A549 (cell line): ENCODE results near the gene PARP8. TPM values are rescaled to one million over a fixed set of nuclear protein-coding genes. Genes with fewer than 3 reads are reported as not detected.

Source experiments
- ATAC-seq, 2 experiments: fragments of 200-7000 bp in 1 of 2; fragments of >200 bp in 1 of 2; cut with Nextera tagmentation in 1 of 2; cut with Tn5 transposase in 1 of 2; 3 replicates each; pipeline versions ENCODE4 v1.8.0 to v1.9.1; 2018 to 2020; ENCODE audit warnings: mild to moderate bottlenecking in 1 of 2, moderate library complexity in 1 of 2
- CTCF ChIA-PET: fragments of 300-600 bp; sonication (Branson Sonifier 250); formaldehyde crosslinking; extraction: SDS; loops from one replicate; lab custom pipeline; 2021; ENCODE audit warnings: antibody characterized with exemption, inconsistent platforms; lab: Yijun Ruan, JAX
- POLR2A ChIA-PET: fragments of 350-600 bp; formaldehyde crosslinking; extraction: SDS; loops from one replicate; lab custom pipeline; 2021; ENCODE audit warnings: antibody characterized with exemption, inconsistent platforms; lab: Yijun Ruan, JAX
- DNase-seq, 2 experiments: peaks; one replicate each; pipeline versions ENCODE4 v3.0.0 to v3.0.0-alpha.2; 2011 to 2016; ENCODE audit warnings: low read depth in 1 of 2, low spot score in 1 of 2
- FAIRE-seq: peaks from 2 replicates; lab custom pipeline; 2011; peaks lifted over from hg19 to GRCh38; lab: Jason Lieb, UNC
- H3K27ac ChIP-seq, 2 experiments: fragments of >200 bp; sonication (Bioruptor Twin); formaldehyde crosslinking; 3 replicates each; pipeline ENCODE4 v1.5.1; 2016 to 2017
- H3K4me1 ChIP-seq: fragments of >200 bp; sonication (Bioruptor Twin); formaldehyde crosslinking; 3 replicates; pipeline ENCODE4 v1.6.1; 2016
- H3K4me2 ChIP-seq: fragments of >200 bp; sonication (Bioruptor Twin); formaldehyde crosslinking; 3 replicates; pipeline ENCODE4 v1.6.1; 2016
- H3K4me3 ChIP-seq: fragments of >200 bp; sonication (Bioruptor Twin); formaldehyde crosslinking; 3 replicates; pipeline ENCODE4 v1.5.1; 2016
- H3K9me3 ChIP-seq: fragments of >200 bp; sonication (Bioruptor Twin); formaldehyde crosslinking; 3 replicates; pipeline ENCODE4 v1.6.1; 2016
- BHLHE40 ChIP-seq: IDR thresholded peaks from 2 replicates; pipeline ENCODE4 v1.6.1; 2012; ENCODE audit warnings: low read depth, low read length, inconsistent platforms
- CHD4 ChIP-seq: fragments of 200-600 bp; sonication (generic); IDR thresholded peaks from 2 replicates; pipeline ENCODE4 v1.6.1; 2016; ENCODE audit warnings: antibody characterized with exemption, mild to moderate bottlenecking, borderline replicate concordance
- EHF ChIP-seq: fragments of 250-450 bp; sonication (Bioruptor Pico); IDR thresholded peaks from 2 replicates; pipeline ENCODE4 v1.5.0; 2020; ENCODE audit warnings: mild to moderate bottlenecking
- ESRRA ChIP-seq: fragments of 150-350 bp; IDR thresholded peaks from 2 replicates; pipeline ENCODE4 v1.6.1; 2014; ENCODE audit warnings: mild to moderate bottlenecking, low read length, borderline replicate concordance
- FOSL2 ChIP-seq, 2 experiments: fragments of 450-650 bp in 1 of 2; fragments of >200 bp in 1 of 2; sonication (Bioruptor Twin) in 1 of 2; formaldehyde crosslinking; IDR thresholded peaks; 2 replicates each; pipeline versions ENCODE4 v1.5.0 to v1.6.1; 2016 to 2020; ENCODE audit warnings: mild to moderate bottlenecking in 1 of 2, moderate library complexity in 1 of 2
- FOXS1 ChIP-seq: fragments of 250-450 bp; sonication (Bioruptor Pico); IDR thresholded peaks from 2 replicates; pipeline ENCODE4 v1.5.0; 2020; ENCODE audit warnings: mild to moderate bottlenecking, moderate library complexity
- HOXB13 ChIP-seq: fragments of 250-450 bp; sonication (Bioruptor Pico); IDR thresholded peaks from 2 replicates; pipeline ENCODE4 v1.5.0; 2020; ENCODE audit warnings: low read depth, mild to moderate bottlenecking, moderate library complexity
- JUN ChIP-seq, 2 experiments: fragments of >200 bp; sonication (Bioruptor Twin); formaldehyde crosslinking; IDR thresholded peaks; 2 replicates in 1 of 2; 3 replicates in 1 of 2; pipeline ENCODE4 v1.6.1; 2016 to 2017
- MAFK ChIP-seq: fragments of 450-650 bp; IDR thresholded peaks from 2 replicates; pipeline ENCODE4 v1.6.1; 2014; ENCODE audit not compliant: partially characterized antibody
- NFE2L2 ChIP-seq: fragments of 150-350 bp; conservative IDR thresholded peaks from 2 replicates; pipeline ENCODE4 v1.6.1; 2014; ENCODE audit warnings: low read length
- NPAS2 ChIP-seq: fragments of 250-450 bp; sonication (Bioruptor Pico); IDR thresholded peaks from 2 replicates; pipeline ENCODE4 v1.8.0; 2022; ENCODE audit warnings: mild to moderate bottlenecking, moderate library complexity, borderline replicate concordance
- NR3C1 ChIP-seq: fragments of >200 bp; sonication (Bioruptor Twin); formaldehyde crosslinking; IDR thresholded peaks from 3 replicates; pipeline ENCODE4 v1.6.1; 2017
- PHF8 ChIP-seq: fragments of 200-600 bp; sonication (generic); IDR thresholded peaks from 2 replicates; pipeline ENCODE4 v1.6.1; 2016; ENCODE audit warnings: low read depth, mild to moderate bottlenecking, antibody characterized with exemption, moderate library complexity, borderline replicate concordance
- RARB ChIP-seq: fragments of 250-450 bp; sonication (Bioruptor Pico); IDR thresholded peaks from 2 replicates; pipeline ENCODE4 v1.8.0; 2021; ENCODE audit warnings: mild to moderate bottlenecking, moderate library complexity
- SREBF2 ChIP-seq: fragments of 450-650 bp; IDR thresholded peaks from 2 replicates; pipeline ENCODE4 v1.6.1; 2014; ENCODE audit warnings: mild to moderate bottlenecking, moderate library complexity
- ZFP36 ChIP-seq: fragments of 450-650 bp; IDR thresholded peaks from 2 replicates; pipeline ENCODE4 v1.6.1; 2014; ENCODE audit warnings: borderline replicate concordance; ENCODE audit not compliant: partially characterized antibody
- WGBS: methylation state at CpG from one replicate; pipeline ENCODE4 v1.1.6; 2017; ENCODE audit errors: missing lambda C conversion rate; 5-methylcytosine and 5-hydroxymethylcytosine counted together
- polyA plus RNA-seq, 4 experiments: library from polyadenylated mRNA; depleted of rRNA in 3 of 4; stranded (reverse); fragments of >200 nt; fragmentation: RNase III in 1 of 4; extraction: RNeasy Plus Mini Kit Qiagen cat#74134 plus additional on column Dnase treatment in 1 of 4; gene quantifications; 2 replicates in 3 of 4; 3 replicates in 1 of 4; pipeline ENCODE4 v1.2.3, GENCODE V29; 2011 to 2017
- TF ChIP-seq, protein P1 (sequence below): fragments of 450-650 bp; IDR thresholded peaks from 2 replicates; pipeline ENCODE4 v1.6.1; 2014; ENCODE audit warnings: antibody characterized with exemption
- TF ChIP-seq, protein P2 (sequence below): fragments of >200 bp; sonication (Bioruptor Twin); formaldehyde crosslinking; IDR thresholded peaks from 3 replicates; pipeline ENCODE4 v1.5.1; 2016
- TF ChIP-seq, protein P3 (sequence below): fragments of >200 bp; sonication (Bioruptor Twin); formaldehyde crosslinking; IDR thresholded peaks from 2 replicates; pipeline ENCODE4 v1.6.1; 2016
- TF ChIP-seq, protein P4 (sequence below): fragments of 200-600 bp; sonication (generic); IDR thresholded peaks from 2 replicates; pipeline ENCODE4 v1.6.1; 2016; ENCODE audit warnings: antibody characterized with exemption, mild to moderate bottlenecking, moderate library complexity
- TF ChIP-seq, protein P5 (sequence below): IDR thresholded peaks from 2 replicates; pipeline ENCODE4 v1.6.1; 2012

PARP8 gene
- polyA plus RNA-seq, 2 of the 4 experiments (the other 2 are of a cell fraction), result 0.01 to 0.48 TPM

DNA sequence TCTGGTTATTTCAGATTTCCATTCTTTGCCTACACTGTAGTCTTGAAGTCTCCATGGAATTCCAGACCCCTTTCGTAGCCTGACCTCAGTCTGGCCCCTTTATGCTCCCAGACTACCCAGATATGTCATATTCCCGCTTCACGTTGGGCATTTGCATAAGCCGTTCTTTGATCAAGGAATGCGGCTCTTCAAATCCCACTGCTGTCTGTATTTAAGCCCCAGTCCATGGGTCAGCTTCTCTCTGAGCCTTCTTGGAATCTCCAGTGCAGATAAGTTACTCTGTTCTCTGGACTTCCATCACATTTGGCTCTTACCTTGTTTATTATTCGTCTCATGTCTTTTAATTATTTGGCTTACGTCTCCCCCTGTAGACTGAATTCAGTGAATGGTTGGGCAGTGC lies 97.4 kb downstream of the PARP8 start:
- FAIRE-seq, result no peak
- ChIA-PET POLR2A (no interaction called here), CTCF (no interaction called here)
- Histone ChIP-seq H3K4me2 (no peak overlapping the region), H3K4me3 (no peak overlapping the region), H3K9me3 (no peaks in the 10 kb centered on the region), H3K4me1 (no peaks in the 10 kb centered on the region), H3K27ac (no peak overlapping the region)
- no peak for TF ChIP-seq RARB (CRISPR knock-in tag)
- no peak for TF ChIP-seq SREBF2
- TF ChIP-seq, protein P1, sequence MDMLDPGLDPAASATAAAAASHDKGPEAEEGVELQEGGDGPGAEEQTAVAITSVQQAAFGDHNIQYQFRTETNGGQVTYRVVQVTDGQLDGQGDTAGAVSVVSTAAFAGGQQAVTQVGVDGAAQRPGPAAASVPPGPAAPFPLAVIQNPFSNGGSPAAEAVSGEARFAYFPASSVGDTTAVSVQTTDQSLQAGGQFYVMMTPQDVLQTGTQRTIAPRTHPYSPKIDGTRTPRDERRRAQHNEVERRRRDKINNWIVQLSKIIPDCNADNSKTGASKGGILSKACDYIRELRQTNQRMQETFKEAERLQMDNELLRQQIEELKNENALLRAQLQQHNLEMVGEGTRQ, result no peak
- no peak for TF ChIP-seq CHD4
- TF ChIP-seq EHF (CRISPR knock-in tag), result no peak
- TF ChIP-seq, protein P2, sequence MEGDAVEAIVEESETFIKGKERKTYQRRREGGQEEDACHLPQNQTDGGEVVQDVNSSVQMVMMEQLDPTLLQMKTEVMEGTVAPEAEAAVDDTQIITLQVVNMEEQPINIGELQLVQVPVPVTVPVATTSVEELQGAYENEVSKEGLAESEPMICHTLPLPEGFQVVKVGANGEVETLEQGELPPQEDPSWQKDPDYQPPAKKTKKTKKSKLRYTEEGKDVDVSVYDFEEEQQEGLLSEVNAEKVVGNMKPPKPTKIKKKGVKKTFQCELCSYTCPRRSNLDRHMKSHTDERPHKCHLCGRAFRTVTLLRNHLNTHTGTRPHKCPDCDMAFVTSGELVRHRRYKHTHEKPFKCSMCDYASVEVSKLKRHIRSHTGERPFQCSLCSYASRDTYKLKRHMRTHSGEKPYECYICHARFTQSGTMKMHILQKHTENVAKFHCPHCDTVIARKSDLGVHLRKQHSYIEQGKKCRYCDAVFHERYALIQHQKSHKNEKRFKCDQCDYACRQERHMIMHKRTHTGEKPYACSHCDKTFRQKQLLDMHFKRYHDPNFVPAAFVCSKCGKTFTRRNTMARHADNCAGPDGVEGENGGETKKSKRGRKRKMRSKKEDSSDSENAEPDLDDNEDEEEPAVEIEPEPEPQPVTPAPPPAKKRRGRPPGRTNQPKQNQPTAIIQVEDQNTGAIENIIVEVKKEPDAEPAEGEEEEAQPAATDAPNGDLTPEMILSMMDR, result no peak
- no peak for TF ChIP-seq JUN (IDR thresholded peaks at IDR 0.05)
- TF ChIP-seq FOXS1 (CRISPR knock-in tag), result no peak
- TF ChIP-seq PHF8, result no peak
- no peak for TF ChIP-seq HOXB13 (CRISPR knock-in tag)
- ATAC-seq, result no peak
- 37% methylated on average over 7 of the region's 7 CpGs for WGBS
- DNase-seq, result no peak

DNA sequence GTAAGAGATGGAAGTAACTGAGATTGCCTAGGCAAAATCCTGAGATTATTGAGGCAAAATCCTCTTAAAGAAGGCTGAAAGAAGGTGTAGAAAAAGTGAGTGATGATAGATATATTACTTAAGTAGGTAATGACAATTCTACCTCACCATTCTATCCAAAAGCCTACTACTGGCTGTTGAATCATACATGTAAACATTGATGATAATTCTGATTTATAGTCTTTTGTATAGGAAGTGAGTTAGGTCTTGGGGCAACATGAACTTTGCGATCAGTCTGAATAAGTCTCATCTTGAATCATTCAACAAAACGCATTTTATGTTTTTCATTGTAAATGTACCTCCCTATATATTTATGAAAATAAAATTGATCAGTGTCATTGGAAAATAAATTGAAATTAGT lies 99.6 kb downstream of the PARP8 start:
- no peak overlapping the region for H3K27ac ChIP-seq
- H3K4me1 ChIP-seq, result no peaks in the 10 kb centered on the region
- DNase-seq, result no peak
- no peak for ATAC-seq
- H3K4me2 ChIP-seq, result no peak overlapping the region
- ChIA-PET CTCF (no interaction called here), POLR2A (no interaction called here)
- FAIRE-seq, result no peak
- no peaks in the 10 kb centered on the region for H3K9me3 ChIP-seq
- H3K4me3 ChIP-seq, result no peak overlapping the region
- WGBS, result 30% methylated on average over 2 of the region's 2 CpGs
- TF ChIP-seq ESRRA (no peak), ZFP36 (no peak), NR3C1 (no peak), NPAS2 (no peak), MAFK (no peak), FOSL2 (IDR thresholded peaks at IDR 0.05) (no peak), FOSL2 (CRISPR knock-in tag; IDR thresholded peaks at IDR 0.05) (no peak), NFE2L2 (no peak), BHLHE40 (no peak)
- TF ChIP-seq, protein P3, sequence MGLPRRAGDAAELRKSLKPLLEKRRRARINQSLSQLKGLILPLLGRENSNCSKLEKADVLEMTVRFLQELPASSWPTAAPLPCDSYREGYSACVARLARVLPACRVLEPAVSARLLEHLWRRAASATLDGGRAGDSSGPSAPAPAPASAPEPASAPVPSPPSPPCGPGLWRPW, result no peak
- TF ChIP-seq, protein P4, sequence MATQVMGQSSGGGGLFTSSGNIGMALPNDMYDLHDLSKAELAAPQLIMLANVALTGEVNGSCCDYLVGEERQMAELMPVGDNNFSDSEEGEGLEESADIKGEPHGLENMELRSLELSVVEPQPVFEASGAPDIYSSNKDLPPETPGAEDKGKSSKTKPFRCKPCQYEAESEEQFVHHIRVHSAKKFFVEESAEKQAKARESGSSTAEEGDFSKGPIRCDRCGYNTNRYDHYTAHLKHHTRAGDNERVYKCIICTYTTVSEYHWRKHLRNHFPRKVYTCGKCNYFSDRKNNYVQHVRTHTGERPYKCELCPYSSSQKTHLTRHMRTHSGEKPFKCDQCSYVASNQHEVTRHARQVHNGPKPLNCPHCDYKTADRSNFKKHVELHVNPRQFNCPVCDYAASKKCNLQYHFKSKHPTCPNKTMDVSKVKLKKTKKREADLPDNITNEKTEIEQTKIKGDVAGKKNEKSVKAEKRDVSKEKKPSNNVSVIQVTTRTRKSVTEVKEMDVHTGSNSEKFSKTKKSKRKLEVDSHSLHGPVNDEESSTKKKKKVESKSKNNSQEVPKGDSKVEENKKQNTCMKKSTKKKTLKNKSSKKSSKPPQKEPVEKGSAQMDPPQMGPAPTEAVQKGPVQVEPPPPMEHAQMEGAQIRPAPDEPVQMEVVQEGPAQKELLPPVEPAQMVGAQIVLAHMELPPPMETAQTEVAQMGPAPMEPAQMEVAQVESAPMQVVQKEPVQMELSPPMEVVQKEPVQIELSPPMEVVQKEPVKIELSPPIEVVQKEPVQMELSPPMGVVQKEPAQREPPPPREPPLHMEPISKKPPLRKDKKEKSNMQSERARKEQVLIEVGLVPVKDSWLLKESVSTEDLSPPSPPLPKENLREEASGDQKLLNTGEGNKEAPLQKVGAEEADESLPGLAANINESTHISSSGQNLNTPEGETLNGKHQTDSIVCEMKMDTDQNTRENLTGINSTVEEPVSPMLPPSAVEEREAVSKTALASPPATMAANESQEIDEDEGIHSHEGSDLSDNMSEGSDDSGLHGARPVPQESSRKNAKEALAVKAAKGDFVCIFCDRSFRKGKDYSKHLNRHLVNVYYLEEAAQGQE, result no peak
- TF ChIP-seq, protein P5, sequence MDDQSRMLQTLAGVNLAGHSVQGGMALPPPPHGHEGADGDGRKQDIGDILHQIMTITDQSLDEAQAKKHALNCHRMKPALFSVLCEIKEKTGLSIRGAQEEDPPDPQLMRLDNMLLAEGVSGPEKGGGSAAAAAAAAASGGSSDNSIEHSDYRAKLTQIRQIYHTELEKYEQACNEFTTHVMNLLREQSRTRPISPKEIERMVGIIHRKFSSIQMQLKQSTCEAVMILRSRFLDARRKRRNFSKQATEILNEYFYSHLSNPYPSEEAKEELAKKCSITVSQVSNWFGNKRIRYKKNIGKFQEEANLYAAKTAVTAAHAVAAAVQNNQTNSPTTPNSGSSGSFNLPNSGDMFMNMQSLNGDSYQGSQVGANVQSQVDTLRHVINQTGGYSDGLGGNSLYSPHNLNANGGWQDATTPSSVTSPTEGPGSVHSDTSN, result no peak
